Adrenal gland (tissue), 5 donors: ENCODE measurements around the gene SPTBN4.

Source experiments
- POLR2A ChIP-seq, 2 donors: fragments of 450-650 bp; IDR thresholded peaks; one replicate each; pipeline ENCODE4 v1.6.1; 2017; ENCODE audit warnings: antibody characterized with exemption in 2 of 2, mild to moderate bottlenecking in 2 of 2, moderate library complexity in 1 of 2
- TF ChIP-seq, protein P1 (sequence below), 6 experiments: fragments of 450-650 bp in 4 of 6; fragments of 200-600 bp in 2 of 6; sonication (generic) in 1 of 6; IDR thresholded peaks; 1 replicate in 5 of 6; 2 replicates in 1 of 6; pipeline versions ENCODE4 v1.5.1 to v1.8.0; 2016 to 2021; ENCODE audit warnings: antibody characterized with exemption in 6 of 6, mild to moderate bottlenecking in 2 of 6, moderate library complexity in 1 of 6
- donor health status: DM: no; HTN: no; CAD: no.

DNA sequence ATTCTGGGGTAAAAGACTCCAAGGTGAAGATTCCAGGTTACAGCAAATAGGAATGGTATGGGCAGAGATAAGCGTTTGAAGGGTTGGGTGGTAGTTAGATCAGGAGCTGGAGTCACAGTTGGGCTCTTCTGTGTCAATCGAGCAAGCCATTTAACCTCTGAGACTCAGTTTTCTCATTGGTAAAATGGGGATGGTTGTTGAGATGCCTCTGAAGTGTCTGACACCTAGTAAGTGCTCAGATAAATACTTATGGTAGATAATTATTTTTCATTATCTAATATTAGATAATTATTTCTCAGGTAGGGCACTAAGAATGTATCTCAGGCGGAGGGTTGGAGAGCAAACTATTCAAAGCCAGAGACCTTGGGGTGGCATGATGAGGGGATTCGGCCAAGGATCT, 142.2 kb downstream of the SPTBN4 start:
- TF ChIP-seq, protein P1, sequence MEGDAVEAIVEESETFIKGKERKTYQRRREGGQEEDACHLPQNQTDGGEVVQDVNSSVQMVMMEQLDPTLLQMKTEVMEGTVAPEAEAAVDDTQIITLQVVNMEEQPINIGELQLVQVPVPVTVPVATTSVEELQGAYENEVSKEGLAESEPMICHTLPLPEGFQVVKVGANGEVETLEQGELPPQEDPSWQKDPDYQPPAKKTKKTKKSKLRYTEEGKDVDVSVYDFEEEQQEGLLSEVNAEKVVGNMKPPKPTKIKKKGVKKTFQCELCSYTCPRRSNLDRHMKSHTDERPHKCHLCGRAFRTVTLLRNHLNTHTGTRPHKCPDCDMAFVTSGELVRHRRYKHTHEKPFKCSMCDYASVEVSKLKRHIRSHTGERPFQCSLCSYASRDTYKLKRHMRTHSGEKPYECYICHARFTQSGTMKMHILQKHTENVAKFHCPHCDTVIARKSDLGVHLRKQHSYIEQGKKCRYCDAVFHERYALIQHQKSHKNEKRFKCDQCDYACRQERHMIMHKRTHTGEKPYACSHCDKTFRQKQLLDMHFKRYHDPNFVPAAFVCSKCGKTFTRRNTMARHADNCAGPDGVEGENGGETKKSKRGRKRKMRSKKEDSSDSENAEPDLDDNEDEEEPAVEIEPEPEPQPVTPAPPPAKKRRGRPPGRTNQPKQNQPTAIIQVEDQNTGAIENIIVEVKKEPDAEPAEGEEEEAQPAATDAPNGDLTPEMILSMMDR (IDR thresholded peaks at IDR 0.05) = no peak
- TF ChIP-seq POLR2A (IDR thresholded peaks at IDR 0.05) = no peak
